Measurements from ENCODE around the gene CNTN2.

Gene CNTN2

GRCh38 chr1:205020466-205020865 lies 22.5 kb upstream of the CNTN2 start:
- DNase-seq (ENCODE audit: low read depth): no peak
- no peak for TF ChIP-seq CTCF (conservative IDR thresholded peaks at IDR 0.05; ENCODE audit: low read depth, low read length)
- H3K4me3 ChIP-seq (ENCODE audit: low read length): no peak overlapping the region

GRCh38 chr1:205024679-205025078 lies 18.3 kb upstream of the CNTN2 start:
- no peak for TF ChIP-seq CTCF (conservative IDR thresholded peaks at IDR 0.05; ENCODE audit: low read depth, low read length)

GRCh38 chr1:205025239-205025638 lies 17.8 kb upstream of the CNTN2 start:
- H3K4me3 ChIP-seq (ENCODE audit: low read length): no peak overlapping the region
- DNase-seq (ENCODE audit: low read depth): no peak
- no peak for TF ChIP-seq CTCF (conservative IDR thresholded peaks at IDR 0.05; ENCODE audit: low read depth, low read length)

More at GRCh38 chr1:205024679-205025078, 18.3 kb upstream of the CNTN2 start:
- no peak for DNase-seq (ENCODE audit: low read depth)
- no peak overlapping the region for H3K4me3 ChIP-seq (ENCODE audit: low read length)

GRCh38 chr1:205026181-205026580 lies 16.8 kb upstream of the CNTN2 start:
- H3K4me3 ChIP-seq (ENCODE audit: low read length): no peak overlapping the region
- DNase-seq (ENCODE audit: low read depth): no peak
- no peak for TF ChIP-seq CTCF (conservative IDR thresholded peaks at IDR 0.05; ENCODE audit: low read depth, low read length)

- no peak overlapping the region for H3K4me3 ChIP-seq (ENCODE audit: low read length)
- TF ChIP-seq CTCF (conservative IDR thresholded peaks at IDR 0.05; ENCODE audit: low read depth, low read length): no peak
- DNase-seq (ENCODE audit: low read depth): no peak
These were observed 14.6 kb upstream of the CNTN2 start for GRCh38 chr1:205028390-205028789.

GRCh38 chr1:205028924-205029323 lies 14.1 kb upstream of the CNTN2 start:
- DNase-seq (ENCODE audit: low read depth): no peak
- no peak for TF ChIP-seq CTCF (conservative IDR thresholded peaks at IDR 0.05; ENCODE audit: low read depth, low read length)
- H3K4me3 ChIP-seq (ENCODE audit: low read length): no peak overlapping the region

- no peak for TF ChIP-seq CTCF (conservative IDR thresholded peaks at IDR 0.05; ENCODE audit: low read depth, low read length)
- H3K4me3 ChIP-seq (ENCODE audit: low read length): no peak overlapping the region
- DNase-seq (ENCODE audit: low read depth): no peak
These were observed 12.8 kb upstream of the CNTN2 start for GRCh38 chr1:205030241-205030640.

Measured in retinal pigment epithelial cell (primary cell).